Liver (tissue), 3 donors: ENCODE results near the gene USP31.

Experiments
- EGR1 ChIP-seq, 2 donors: IDR thresholded peaks; 2 replicates each; pipeline ENCODE4 v1.6.1; 2016 to 2018; ENCODE audit warnings: antibody characterized with exemption in 2 of 2, low read depth in 2 of 2
- FOXA1 ChIP-seq: IDR thresholded peaks from 2 replicates; pipeline ENCODE4 v1.6.1; 2016; ENCODE audit warnings: antibody characterized with exemption
- GABPA ChIP-seq, 2 donors: IDR thresholded peaks in 1 of 2; conservative IDR thresholded peaks in 1 of 2; 2 replicates each; pipeline ENCODE4 v1.6.1; 2016; ENCODE audit warnings: antibody characterized with exemption in 2 of 2, mild to moderate bottlenecking in 1 of 2, moderate library complexity in 1 of 2
- HNF4G ChIP-seq: IDR thresholded peaks from 2 replicates; pipeline ENCODE4 v1.6.1; 2016; ENCODE audit warnings: antibody characterized with exemption
- JUND ChIP-seq, 2 donors: IDR thresholded peaks; 2 replicates each; pipeline ENCODE4 v1.6.1; 2016; ENCODE audit warnings: antibody characterized with exemption in 2 of 2
- RAD21 ChIP-seq, 2 donors: IDR thresholded peaks; 2 replicates each; pipeline ENCODE4 v1.6.1; 2016; ENCODE audit warnings: antibody characterized with exemption in 2 of 2, mild to moderate bottlenecking in 2 of 2
- SP1 ChIP-seq: IDR thresholded peaks from 2 replicates; pipeline ENCODE4 v1.6.1; 2018; ENCODE audit warnings: antibody characterized with exemption, mild to moderate bottlenecking
- TF ChIP-seq, protein P1 (sequence below): fragments of 150-350 bp; IDR thresholded peaks from 2 replicates; pipeline ENCODE4 v1.5.1; 2017; ENCODE audit warnings: improper control_type of control experiment, low read depth, low read length; ENCODE audit not compliant: missing input control
- TF ChIP-seq, protein P2 (sequence below): IDR thresholded peaks from 2 replicates; pipeline ENCODE4 v1.6.1; 2016; ENCODE audit warnings: antibody characterized with exemption, mild to moderate bottlenecking
- TF ChIP-seq, protein P3 (sequence below): IDR thresholded peaks from 2 replicates; pipeline ENCODE4 v1.6.1; 2016; ENCODE audit warnings: antibody characterized with exemption
- TF ChIP-seq, protein P4 (sequence below): IDR thresholded peaks from 2 replicates; pipeline ENCODE4 v1.6.1; 2016; ENCODE audit warnings: antibody characterized with exemption
- TF ChIP-seq, protein P5 (sequence below): IDR thresholded peaks from 2 replicates; pipeline ENCODE4 v1.6.1; 2016; ENCODE audit warnings: antibody characterized with exemption
- donor health status: healthy.
- donor health status: healthy.

DNA sequence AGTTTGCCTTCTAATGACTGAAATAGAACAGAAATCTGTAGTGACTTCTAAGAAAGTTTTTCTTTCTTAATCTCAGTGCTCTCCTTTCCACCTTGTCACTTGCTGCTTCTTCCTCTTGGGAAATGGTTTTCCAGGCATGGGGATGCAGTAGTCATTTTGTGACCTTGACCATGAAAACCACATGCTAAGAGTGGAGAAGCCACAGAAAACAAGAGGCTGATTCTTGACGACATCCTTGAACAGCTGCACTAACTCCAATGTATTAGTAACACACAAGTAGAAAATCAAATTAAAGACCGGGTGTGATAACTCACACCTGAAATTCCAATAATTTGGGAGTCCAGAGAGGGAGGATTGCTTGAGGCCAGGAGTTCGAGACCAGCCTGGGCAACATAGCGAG lies 15.5 kb upstream of the USP31 start:
- TF ChIP-seq, protein P1, sequence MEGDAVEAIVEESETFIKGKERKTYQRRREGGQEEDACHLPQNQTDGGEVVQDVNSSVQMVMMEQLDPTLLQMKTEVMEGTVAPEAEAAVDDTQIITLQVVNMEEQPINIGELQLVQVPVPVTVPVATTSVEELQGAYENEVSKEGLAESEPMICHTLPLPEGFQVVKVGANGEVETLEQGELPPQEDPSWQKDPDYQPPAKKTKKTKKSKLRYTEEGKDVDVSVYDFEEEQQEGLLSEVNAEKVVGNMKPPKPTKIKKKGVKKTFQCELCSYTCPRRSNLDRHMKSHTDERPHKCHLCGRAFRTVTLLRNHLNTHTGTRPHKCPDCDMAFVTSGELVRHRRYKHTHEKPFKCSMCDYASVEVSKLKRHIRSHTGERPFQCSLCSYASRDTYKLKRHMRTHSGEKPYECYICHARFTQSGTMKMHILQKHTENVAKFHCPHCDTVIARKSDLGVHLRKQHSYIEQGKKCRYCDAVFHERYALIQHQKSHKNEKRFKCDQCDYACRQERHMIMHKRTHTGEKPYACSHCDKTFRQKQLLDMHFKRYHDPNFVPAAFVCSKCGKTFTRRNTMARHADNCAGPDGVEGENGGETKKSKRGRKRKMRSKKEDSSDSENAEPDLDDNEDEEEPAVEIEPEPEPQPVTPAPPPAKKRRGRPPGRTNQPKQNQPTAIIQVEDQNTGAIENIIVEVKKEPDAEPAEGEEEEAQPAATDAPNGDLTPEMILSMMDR = no peak
- TF ChIP-seq RAD21 (IDR thresholded peaks at IDR 0.05) = no peak
- TF ChIP-seq JUND (IDR thresholded peaks at IDR 0.05) = no peak
- TF ChIP-seq, protein P2, sequence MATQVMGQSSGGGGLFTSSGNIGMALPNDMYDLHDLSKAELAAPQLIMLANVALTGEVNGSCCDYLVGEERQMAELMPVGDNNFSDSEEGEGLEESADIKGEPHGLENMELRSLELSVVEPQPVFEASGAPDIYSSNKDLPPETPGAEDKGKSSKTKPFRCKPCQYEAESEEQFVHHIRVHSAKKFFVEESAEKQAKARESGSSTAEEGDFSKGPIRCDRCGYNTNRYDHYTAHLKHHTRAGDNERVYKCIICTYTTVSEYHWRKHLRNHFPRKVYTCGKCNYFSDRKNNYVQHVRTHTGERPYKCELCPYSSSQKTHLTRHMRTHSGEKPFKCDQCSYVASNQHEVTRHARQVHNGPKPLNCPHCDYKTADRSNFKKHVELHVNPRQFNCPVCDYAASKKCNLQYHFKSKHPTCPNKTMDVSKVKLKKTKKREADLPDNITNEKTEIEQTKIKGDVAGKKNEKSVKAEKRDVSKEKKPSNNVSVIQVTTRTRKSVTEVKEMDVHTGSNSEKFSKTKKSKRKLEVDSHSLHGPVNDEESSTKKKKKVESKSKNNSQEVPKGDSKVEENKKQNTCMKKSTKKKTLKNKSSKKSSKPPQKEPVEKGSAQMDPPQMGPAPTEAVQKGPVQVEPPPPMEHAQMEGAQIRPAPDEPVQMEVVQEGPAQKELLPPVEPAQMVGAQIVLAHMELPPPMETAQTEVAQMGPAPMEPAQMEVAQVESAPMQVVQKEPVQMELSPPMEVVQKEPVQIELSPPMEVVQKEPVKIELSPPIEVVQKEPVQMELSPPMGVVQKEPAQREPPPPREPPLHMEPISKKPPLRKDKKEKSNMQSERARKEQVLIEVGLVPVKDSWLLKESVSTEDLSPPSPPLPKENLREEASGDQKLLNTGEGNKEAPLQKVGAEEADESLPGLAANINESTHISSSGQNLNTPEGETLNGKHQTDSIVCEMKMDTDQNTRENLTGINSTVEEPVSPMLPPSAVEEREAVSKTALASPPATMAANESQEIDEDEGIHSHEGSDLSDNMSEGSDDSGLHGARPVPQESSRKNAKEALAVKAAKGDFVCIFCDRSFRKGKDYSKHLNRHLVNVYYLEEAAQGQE = no peak
- TF ChIP-seq, protein P3, sequence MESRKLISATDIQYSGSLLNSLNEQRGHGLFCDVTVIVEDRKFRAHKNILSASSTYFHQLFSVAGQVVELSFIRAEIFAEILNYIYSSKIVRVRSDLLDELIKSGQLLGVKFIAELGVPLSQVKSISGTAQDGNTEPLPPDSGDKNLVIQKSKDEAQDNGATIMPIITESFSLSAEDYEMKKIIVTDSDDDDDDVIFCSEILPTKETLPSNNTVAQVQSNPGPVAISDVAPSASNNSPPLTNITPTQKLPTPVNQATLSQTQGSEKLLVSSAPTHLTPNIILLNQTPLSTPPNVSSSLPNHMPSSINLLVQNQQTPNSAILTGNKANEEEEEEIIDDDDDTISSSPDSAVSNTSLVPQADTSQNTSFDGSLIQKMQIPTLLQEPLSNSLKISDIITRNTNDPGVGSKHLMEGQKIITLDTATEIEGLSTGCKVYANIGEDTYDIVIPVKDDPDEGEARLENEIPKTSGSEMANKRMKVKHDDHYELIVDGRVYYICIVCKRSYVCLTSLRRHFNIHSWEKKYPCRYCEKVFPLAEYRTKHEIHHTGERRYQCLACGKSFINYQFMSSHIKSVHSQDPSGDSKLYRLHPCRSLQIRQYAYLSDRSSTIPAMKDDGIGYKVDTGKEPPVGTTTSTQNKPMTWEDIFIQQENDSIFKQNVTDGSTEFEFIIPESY = no peak
- TF ChIP-seq, protein P4, sequence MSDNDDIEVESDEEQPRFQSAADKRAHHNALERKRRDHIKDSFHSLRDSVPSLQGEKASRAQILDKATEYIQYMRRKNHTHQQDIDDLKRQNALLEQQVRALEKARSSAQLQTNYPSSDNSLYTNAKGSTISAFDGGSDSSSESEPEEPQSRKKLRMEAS = no peak
- TF ChIP-seq, protein P5, sequence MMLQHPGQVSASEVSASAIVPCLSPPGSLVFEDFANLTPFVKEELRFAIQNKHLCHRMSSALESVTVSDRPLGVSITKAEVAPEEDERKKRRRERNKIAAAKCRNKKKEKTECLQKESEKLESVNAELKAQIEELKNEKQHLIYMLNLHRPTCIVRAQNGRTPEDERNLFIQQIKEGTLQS = no peak
- no peak for TF ChIP-seq EGR1 (IDR thresholded peaks at IDR 0.05; ENCODE audit: low read depth in 2 of 2)
- TF ChIP-seq HNF4G = no peak
- TF ChIP-seq GABPA (IDR thresholded peaks at IDR 0.05 in 1 of 2, conservative IDR thresholded peaks at IDR 0.05 in 1 of 2) = no peak
- TF ChIP-seq FOXA1 = no peak
- TF ChIP-seq SP1 = no peak
